HEK293 (cell line): ENCODE results near the gene VEZF1.

Experiments used
- CTCF ChIA-PET: fragments of 350-600 bp; formaldehyde crosslinking; extraction: SDS; loops from one replicate; lab custom pipeline; 2021; ENCODE audit warnings: antibody characterized with exemption; lab: Yijun Ruan, JAX
- POLR2A ChIA-PET: fragments of 300-600 bp; formaldehyde crosslinking; extraction: SDS; loops from one replicate; lab custom pipeline; 2020; ENCODE audit warnings: antibody characterized with exemption, inconsistent platforms; lab: Yijun Ruan, JAX
- H3K27ac ChIP-seq: fragments of 200-500 bp; sonication (Bioruptor generic); 2 replicates; pipeline ENCODE4 v1.5.1; 2014; ENCODE audit warnings: low read depth, low read length, control low read depth, inconsistent platforms; ENCODE audit errors: extremely low read depth
- H3K36me3 ChIP-seq, 2 experiments: fragments of 200-500 bp in 1 of 2; sonication (Bioruptor generic) in 1 of 2; 1 replicate in 1 of 2; 2 replicates in 1 of 2; pipeline ENCODE4 v1.5.1; 2014 to 2017; ENCODE audit warnings: inconsistent platforms in 2 of 2, low read length in 2 of 2; ENCODE audit not compliant: control insufficient read depth in 2 of 2, insufficient read depth in 1 of 2
- H3K4me1 ChIP-seq: fragments of 200-500 bp; sonication (Bioruptor generic); 2 replicates; pipeline ENCODE4 v1.5.1; 2014; ENCODE audit warnings: mild to moderate bottlenecking, low read length, inconsistent platforms; ENCODE audit not compliant: control insufficient read depth, insufficient read depth
- H3K4me3 ChIP-seq: 2 replicates; pipeline ENCODE4 v1.5.1; 2011; ENCODE audit warnings: low read depth, mild to moderate bottlenecking, control low read depth, low read length, moderate library complexity
- H3K9me3 ChIP-seq: fragments of 200-500 bp; sonication (Bioruptor generic); 2 replicates; pipeline ENCODE4 v1.5.1; 2014; ENCODE audit warnings: low read depth, low read length, inconsistent platforms; ENCODE audit not compliant: control insufficient read depth, insufficient read depth
- GLIS1 ChIP-seq: fragments of 450-650 bp; formaldehyde crosslinking; IDR thresholded peaks from 2 replicates; pipeline ENCODE4 v1.5.1; 2016; ENCODE audit warnings: missing biosample characterization, missing genetic modification characterization
- GLIS2 ChIP-seq: fragments of 450-650 bp; formaldehyde crosslinking; IDR thresholded peaks from 2 replicates; pipeline ENCODE4 v1.5.1; 2016; ENCODE audit warnings: missing biosample characterization, missing genetic modification characterization
- HOXC10 ChIP-seq: sonication (generic); formaldehyde crosslinking; IDR thresholded peaks from 2 replicates; pipeline ENCODE4 v1.8.1; 2023; ENCODE audit warnings: mild to moderate bottlenecking, missing genetic modification reagents
- IKZF3 ChIP-seq: fragments of 450-650 bp; IDR thresholded peaks from 2 replicates; pipeline ENCODE4 v1.5.0; 2018; ENCODE audit warnings: missing biosample characterization, mild to moderate bottlenecking, missing genetic modification characterization, moderate library complexity
- KLF8 ChIP-seq: fragments of 450-650 bp; formaldehyde crosslinking; IDR thresholded peaks from 2 replicates; pipeline ENCODE4 v1.5.1; 2016; ENCODE audit warnings: missing biosample characterization, missing genetic modification characterization
- MYNN ChIP-seq: fragments of 450-650 bp; formaldehyde crosslinking; IDR thresholded peaks from 2 replicates; pipeline ENCODE4 v1.5.1; 2016; ENCODE audit warnings: missing biosample characterization, missing genetic modification characterization, borderline replicate concordance
- PRDM1 ChIP-seq: fragments of 450-650 bp; formaldehyde crosslinking; IDR thresholded peaks from 2 replicates; pipeline ENCODE4; 2016; ENCODE audit warnings: missing biosample characterization, missing genetic modification characterization
- PRDM2 ChIP-seq: fragments of 450-650 bp; formaldehyde crosslinking; IDR thresholded peaks from 2 replicates; pipeline ENCODE4 v1.5.1; 2016; ENCODE audit warnings: missing biosample characterization, missing genetic modification characterization, borderline replicate concordance
- TRIM28 ChIP-seq: IDR thresholded peaks from 2 replicates; pipeline ENCODE4 v1.6.1; 2011; ENCODE audit warnings: low read length, control low read depth, borderline replicate concordance
- ZBTB20 ChIP-seq: fragments of 450-650 bp; formaldehyde crosslinking; IDR thresholded peaks from 2 replicates; pipeline ENCODE4 v1.5.1; 2016; ENCODE audit warnings: missing biosample characterization, missing genetic modification characterization
- ZBTB48 ChIP-seq: fragments of 450-650 bp; formaldehyde crosslinking; IDR thresholded peaks from 2 replicates; pipeline ENCODE4 v1.5.1; 2016; ENCODE audit warnings: missing biosample characterization, missing genetic modification characterization
- ZBTB8A ChIP-seq: fragments of 450-650 bp; formaldehyde crosslinking; IDR thresholded peaks from 2 replicates; pipeline ENCODE4 v1.5.1; 2016; ENCODE audit warnings: missing biosample characterization, missing genetic modification characterization
- ZNF114 ChIP-seq: fragments of 450-650 bp; formaldehyde crosslinking; IDR thresholded peaks from 2 replicates; pipeline ENCODE4 v1.5.0; 2017; ENCODE audit warnings: missing biosample characterization, missing genetic modification characterization
- ZNF16 ChIP-seq: fragments of 450-650 bp; formaldehyde crosslinking; IDR thresholded peaks from 2 replicates; pipeline ENCODE4 v1.5.1; 2016; ENCODE audit warnings: low read depth, missing biosample characterization, missing genetic modification characterization
- ZNF184 ChIP-seq: fragments of 450-650 bp; IDR thresholded peaks from 2 replicates; pipeline ENCODE4 v1.5.1; 2018; ENCODE audit warnings: missing biosample characterization, mild to moderate bottlenecking, missing genetic modification characterization
- ZNF274 ChIP-seq, 2 experiments: fragments of 200-500 bp in 1 of 2; fragments of 450-650 bp in 1 of 2; sonication (Bioruptor generic) in 1 of 2; formaldehyde crosslinking in 1 of 2; IDR thresholded peaks; 2 replicates each; pipeline versions ENCODE4 v1.5.1 to v1.6.1; 2014 to 2016; ENCODE audit warnings: borderline replicate concordance in 1 of 2, inconsistent platforms in 1 of 2, low read length in 1 of 2, missing biosample characterization in 1 of 2, missing genetic modification characterization in 1 of 2
- ZNF280D ChIP-seq: fragments of 450-650 bp; formaldehyde crosslinking; IDR thresholded peaks from 2 replicates; pipeline ENCODE4 v1.5.1; 2016; ENCODE audit warnings: missing biosample characterization, missing genetic modification characterization
- ZNF341 ChIP-seq: fragments of 450-650 bp; formaldehyde crosslinking; IDR thresholded peaks from 2 replicates; pipeline ENCODE4; 2016; ENCODE audit warnings: low read depth, missing biosample characterization, missing genetic modification characterization
- ZNF394 ChIP-seq: fragments of 450-650 bp; formaldehyde crosslinking; IDR thresholded peaks from 2 replicates; pipeline ENCODE4 v1.5.1; 2016; ENCODE audit warnings: missing biosample characterization, missing genetic modification characterization, mild to moderate bottlenecking, moderate library complexity, borderline replicate concordance
- ZNF423 ChIP-seq: fragments of 450-650 bp; formaldehyde crosslinking; IDR thresholded peaks from 2 replicates; pipeline ENCODE4 v1.5.1; 2016; ENCODE audit warnings: missing biosample characterization, missing genetic modification characterization
- ZNF449 ChIP-seq: fragments of 450-650 bp; formaldehyde crosslinking; IDR thresholded peaks from 2 replicates; pipeline ENCODE4 v1.5.1; 2017; ENCODE audit warnings: missing biosample characterization, mild to moderate bottlenecking, missing genetic modification characterization, moderate library complexity
- ZNF585B ChIP-seq: fragments of 450-650 bp; formaldehyde crosslinking; IDR thresholded peaks from 2 replicates; pipeline ENCODE4 v1.5.1; 2016; ENCODE audit warnings: missing biosample characterization, missing genetic modification characterization
- ZNF600 ChIP-seq: fragments of 450-650 bp; formaldehyde crosslinking; IDR thresholded peaks from 2 replicates; pipeline ENCODE4 v1.5.1; 2016; ENCODE audit warnings: missing biosample characterization, missing genetic modification characterization
- ZNF621 ChIP-seq: fragments of 450-650 bp; formaldehyde crosslinking; IDR thresholded peaks from 2 replicates; pipeline ENCODE4 v1.5.1; 2017; ENCODE audit warnings: missing biosample characterization, missing genetic modification characterization
- ZNF626 ChIP-seq: fragments of 450-650 bp; sonication (Bioruptor Pico); formaldehyde crosslinking; IDR thresholded peaks from 2 replicates; pipeline ENCODE4 v1.5.1; 2018; ENCODE audit warnings: missing biosample characterization, missing genetic modification characterization, inconsistent platforms
- ZNF664 ChIP-seq: fragments of 450-650 bp; formaldehyde crosslinking; IDR thresholded peaks from 2 replicates; pipeline ENCODE4 v1.5.1; 2016; ENCODE audit warnings: missing biosample characterization, missing genetic modification characterization
- TF ChIP-seq, protein P1 (sequence below): fragments of 450-650 bp; formaldehyde crosslinking; IDR thresholded peaks from 2 replicates; pipeline ENCODE4 v1.5.1; 2017; ENCODE audit warnings: missing biosample characterization, missing genetic modification characterization

The VEZF1 gene

GRCh38 chr17:58006560-58006923 is 18.5 kb upstream of the VEZF1 start:
- Histone ChIP-seq H3K4me3 (peak overlapping the region; percentile 94), H3K36me3 (peaks cover 43 to 47% of the 10 kb centered on the region in 2 experiments), H3K4me1 (peaks cover 22% of the 10 kb centered on the region), H3K27ac (peak overlapping the region; percentile 100), H3K9me3 (no peaks in the 10 kb centered on the region)
- ChIA-PET CTCF (interaction anchor here (0.6 to 4.1 kb wide), 9 partner anchors 8 to 164 kb away, joined by 3 to 16 read pairs (median 4); no protein-coding TSS in a partner anchor), POLR2A (interaction anchor here (0.8 to 3.1 kb wide), 28 partner anchors 11 to 159 kb away, joined by 3 to 101 read pairs (median 6); partner anchors contain the start of genes CUEDC1, DYNLL2, MRPS23 and VEZF1)
- TF ChIP-seq ZNF274 (IDR thresholded peaks at IDR 0.05; ENCODE audit: low read length) (no peak), ZNF274 (tag by site-specific recombination; IDR thresholded peaks at IDR 0.05; ENCODE audit: borderline replicate concordance) (no peak), ZBTB8A (tag by site-specific recombination) (peak; percentile 20; the same call in 1 of the 2 replicates), ZNF626 (tag by site-specific recombination) (no peak), ZNF184 (tag by site-specific recombination) (no peak), ZNF585B (tag by site-specific recombination) (no peak), ZNF16 (tag by site-specific recombination) (no peak), HOXC10 (CRISPR knock-in tag) (peak; percentile 20; the same call in 1 of the 2 replicates), ZBTB20 (tag by site-specific recombination) (no peak), PRDM2 (no peak), ZNF664 (no peak), MYNN (tag by site-specific recombination) (no peak), IKZF3 (no peak), ZNF394 (tag by site-specific recombination) (no peak), GLIS1 (tag by site-specific recombination) (peak; percentile 6; the same call in 1 of the 2 replicates), PRDM1 (tag by site-specific recombination) (peak; percentile 53; the same call in 1 of the 2 replicates), ZNF449 (tag by site-specific recombination) (no peak), ZNF423 (tag by site-specific recombination) (peak; percentile 67; the same call in 1 of the 2 replicates), ZNF621 (tag by site-specific recombination) (no peak), TRIM28 (no peak), ZBTB48 (tag by site-specific recombination) (0 out of 2 replicates have a peak, but pooled peaks have one; percentile 17), KLF8 (tag by site-specific recombination) (no peak), ZNF114 (tag by site-specific recombination) (no peak), ZNF341 (tag by site-specific recombination) (peak; percentile 92), ZNF600 (tag by site-specific recombination) (0 out of 2 replicates have a peak, but pooled peaks have one; percentile 47), GLIS2 (tag by site-specific recombination) (peak; percentile 95; the same call in 1 of the 2 replicates), ZNF280D (no peak)
- TF ChIP-seq, protein P1, sequence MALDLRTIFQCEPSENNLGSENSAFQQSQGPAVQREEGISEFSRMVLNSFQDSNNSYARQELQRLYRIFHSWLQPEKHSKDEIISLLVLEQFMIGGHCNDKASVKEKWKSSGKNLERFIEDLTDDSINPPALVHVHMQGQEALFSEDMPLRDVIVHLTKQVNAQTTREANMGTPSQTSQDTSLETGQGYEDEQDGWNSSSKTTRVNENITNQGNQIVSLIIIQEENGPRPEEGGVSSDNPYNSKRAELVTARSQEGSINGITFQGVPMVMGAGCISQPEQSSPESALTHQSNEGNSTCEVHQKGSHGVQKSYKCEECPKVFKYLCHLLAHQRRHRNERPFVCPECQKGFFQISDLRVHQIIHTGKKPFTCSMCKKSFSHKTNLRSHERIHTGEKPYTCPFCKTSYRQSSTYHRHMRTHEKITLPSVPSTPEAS (tag by site-specific recombination), result peak; percentile 40; the same call in 1 of the 2 replicates
